Islet of Langerhans (tissue), 1 donor: ENCODE data around the gene VKORC1.

Experiments
- FAIRE-seq: peaks from one replicate; lab custom pipeline; 2011; peaks lifted over from hg19 to GRCh38; lab: Jason Lieb, UNC

The VKORC1 gene

DNA sequence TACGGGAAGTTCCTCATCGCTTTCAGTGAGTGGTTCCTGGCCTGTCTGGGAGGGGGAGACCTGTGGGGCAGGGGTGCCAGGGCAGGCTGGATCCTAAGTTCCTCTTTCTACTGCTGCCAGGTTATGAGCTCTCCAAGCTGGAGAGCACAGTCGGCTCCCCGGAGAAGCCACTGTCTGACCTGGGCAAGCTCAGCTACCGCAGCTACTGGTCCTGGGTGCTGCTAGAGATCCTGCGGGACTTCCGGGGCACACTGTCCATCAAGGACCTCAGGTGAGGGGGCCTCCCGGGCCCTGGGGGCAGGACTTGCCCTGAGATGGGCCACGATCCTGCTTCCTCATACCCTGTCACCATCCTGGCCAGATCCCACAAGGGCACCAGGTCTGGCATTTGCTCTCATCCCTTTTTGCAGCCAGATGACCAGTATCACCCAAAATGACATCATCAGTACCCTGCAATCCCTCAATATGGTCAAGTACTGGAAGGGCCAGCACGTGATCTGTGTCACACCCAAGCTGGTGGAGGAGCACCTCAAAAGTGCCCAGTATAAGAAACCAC lies 35.8 kb upstream of the VKORC1 start:
- no peak for FAIRE-seq

DNA sequence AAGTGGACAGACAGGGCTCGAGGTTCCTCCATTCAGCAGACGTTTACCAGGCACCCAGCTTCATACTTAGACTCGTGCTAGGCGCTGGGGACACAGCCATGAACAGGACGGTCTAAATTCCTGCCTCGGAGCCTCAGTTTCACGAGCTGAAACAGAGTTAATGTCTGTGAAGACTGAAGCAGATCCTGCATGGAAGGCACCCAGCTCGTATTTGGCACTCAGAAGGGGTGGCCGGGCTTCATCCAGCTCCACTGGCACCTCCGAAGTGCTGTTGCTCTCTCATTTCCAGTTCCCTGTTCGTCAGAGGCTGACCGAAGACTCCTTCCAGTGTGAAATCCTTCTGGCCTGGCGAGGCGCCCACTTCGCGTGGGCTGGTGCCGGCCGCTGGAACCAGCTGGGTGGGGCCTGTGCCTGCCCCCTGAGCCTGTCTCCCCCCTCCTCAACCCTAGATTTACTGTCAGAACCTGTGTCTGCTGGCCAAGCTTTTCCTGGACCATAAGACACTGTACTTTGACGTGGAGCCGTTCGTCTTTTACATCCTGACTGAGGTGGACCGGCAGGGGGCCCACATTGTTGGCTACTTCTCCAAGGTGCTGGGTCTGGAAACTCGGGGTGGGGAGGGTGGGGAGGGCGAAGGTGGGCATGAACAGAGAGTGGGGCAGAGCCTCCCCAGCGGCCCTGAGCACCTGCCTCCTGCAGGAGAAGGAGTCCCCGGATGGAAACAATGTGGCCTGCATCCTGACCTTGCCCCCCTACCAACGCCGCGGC lies 35.2 kb upstream of the VKORC1 start:
- FAIRE-seq = no peak

DNA sequence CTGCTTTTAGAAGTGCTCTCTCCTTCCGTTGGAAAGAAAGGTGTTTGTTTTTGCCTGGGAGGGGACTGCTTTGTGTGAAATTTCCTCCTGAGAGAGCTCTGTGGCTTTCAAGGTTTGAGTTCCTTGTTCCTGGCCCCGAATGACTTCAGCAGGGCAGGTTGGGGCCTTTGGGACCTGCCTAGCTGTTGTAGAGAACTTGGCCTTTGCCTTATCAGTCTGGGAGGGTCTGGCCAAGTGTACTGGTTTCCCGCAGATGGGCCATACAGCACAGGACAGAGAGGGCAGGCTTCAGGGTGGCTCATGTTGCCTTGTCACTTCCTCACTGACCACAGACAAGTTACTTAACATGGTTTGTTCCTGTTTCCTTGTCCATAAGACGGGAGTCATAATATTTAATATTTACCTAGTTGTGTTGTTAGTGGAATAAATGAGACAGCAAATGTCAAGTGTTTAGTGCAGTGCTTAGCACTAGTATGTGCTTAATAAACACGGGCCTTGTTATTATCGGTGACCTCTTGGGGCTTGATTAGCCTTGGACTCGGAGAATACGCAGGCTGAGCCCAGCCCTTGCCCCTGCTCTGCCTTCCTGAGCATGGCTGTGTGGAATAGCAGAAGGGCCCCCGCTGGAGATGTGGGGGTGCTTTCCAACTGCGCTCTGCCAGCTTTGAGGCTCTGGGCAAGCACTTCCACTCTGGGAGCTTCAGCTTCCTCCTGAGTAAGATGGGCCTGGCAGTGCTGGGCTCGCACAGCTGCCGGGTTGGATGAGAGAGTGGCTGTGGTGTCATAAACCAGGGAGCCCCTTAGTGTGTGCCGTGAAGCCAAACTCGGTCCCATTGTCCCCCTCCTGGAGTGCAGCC lies 34.3 kb upstream of the VKORC1 start:
- FAIRE-seq = no peak

DNA sequence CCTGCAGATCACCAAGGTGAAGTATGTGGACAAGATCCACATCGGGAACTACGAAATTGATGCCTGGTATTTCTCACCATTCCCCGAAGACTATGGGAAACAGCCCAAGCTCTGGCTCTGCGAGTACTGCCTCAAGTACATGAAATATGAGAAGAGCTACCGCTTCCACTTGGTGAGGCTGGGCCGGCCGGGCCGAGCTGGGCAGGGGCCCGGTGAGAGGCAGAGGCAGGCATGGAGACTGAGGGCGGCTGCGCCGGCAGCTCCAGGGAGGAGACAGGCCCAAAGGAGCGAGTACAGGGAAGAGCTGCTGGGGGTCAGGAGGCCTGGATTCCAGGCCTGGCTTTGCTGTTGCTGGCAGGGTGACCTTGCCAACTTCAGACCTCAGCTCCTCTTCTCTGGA lies 32.6 kb upstream of the VKORC1 start:
- FAIRE-seq = no peak

DNA sequence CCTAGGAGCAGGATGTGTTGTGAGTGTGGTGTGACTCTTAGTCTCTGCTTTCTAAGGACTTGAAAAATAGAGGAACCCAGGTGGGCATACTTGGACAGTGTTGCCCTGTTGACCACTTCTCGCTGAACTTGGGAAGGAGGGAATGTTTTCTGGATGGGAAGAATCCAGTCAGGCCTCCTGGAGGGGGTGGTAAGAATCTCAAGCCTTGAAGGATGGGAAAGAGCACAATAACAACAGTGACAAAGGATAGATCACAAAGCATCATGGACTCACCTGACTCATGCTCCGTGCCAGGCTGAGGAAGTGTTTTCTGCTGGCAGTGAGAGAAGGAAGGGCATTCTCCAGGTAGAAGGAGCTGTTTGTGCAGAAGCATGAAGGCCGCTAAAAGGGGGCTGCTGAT lies 31.2 kb upstream of the VKORC1 start:
- FAIRE-seq = no peak

DNA sequence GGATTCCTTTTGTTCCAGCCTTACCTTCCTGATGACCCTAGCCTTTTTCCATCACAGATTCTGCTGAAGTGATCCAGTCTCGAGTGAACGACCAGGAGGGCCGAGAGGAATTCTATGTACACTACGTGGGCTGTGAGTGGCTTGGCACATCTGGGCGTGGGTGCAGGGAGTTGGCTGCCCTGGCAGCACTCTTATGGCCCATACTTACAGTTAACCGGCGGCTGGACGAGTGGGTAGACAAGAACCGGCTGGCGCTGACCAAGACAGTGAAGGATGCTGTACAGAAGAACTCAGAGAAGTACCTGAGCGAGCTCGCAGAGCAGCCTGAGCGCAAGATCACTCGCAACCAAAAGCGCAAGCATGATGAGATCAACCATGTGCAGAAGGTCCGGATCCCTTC lies 25.5 kb upstream of the VKORC1 start:
- no peak for FAIRE-seq

DNA sequence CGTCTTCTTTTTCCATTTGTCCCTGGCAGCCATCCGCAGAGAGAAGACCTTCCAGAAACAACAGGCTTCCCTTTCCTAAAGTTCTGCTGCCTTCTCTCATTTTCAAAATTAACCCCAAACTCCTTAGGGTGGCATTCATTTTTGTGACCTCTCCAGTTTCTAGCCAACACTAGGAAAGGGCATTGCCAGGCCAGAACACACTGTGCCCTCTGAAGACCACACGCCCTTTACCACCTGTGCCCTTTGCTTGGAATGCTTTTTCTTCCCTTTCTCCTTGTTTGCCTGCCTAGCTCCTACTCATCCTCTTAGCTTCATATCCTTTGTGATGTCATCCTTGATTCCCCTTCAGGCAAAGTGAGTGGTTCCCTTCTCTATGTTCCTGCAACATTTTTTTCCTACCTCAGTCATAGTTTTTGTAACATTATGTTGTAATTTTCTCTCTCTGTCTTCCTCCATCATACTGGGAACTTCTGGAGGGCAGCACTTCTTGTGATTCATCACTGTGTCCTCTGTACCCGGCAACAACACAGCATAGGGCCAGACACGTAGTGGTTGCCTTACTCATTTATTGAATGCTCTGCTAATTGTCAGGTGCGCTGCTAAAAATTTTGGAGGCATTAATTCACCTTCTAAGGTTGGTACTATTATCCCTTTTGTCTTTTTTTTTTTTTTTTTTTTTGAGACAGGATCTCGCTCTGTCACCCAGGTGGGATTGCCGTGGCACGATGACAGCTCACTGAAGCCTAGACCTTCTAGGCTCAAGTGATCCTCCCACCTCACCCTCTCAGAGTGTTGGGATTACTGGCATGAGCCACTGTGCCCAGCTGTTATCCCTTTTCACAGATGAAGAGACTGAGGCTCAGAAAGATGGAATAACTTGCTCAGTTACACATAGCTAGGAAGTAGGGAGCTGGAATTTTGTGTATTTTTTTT lies 23.9 kb upstream of the VKORC1 start:
- FAIRE-seq = no peak

DNA sequence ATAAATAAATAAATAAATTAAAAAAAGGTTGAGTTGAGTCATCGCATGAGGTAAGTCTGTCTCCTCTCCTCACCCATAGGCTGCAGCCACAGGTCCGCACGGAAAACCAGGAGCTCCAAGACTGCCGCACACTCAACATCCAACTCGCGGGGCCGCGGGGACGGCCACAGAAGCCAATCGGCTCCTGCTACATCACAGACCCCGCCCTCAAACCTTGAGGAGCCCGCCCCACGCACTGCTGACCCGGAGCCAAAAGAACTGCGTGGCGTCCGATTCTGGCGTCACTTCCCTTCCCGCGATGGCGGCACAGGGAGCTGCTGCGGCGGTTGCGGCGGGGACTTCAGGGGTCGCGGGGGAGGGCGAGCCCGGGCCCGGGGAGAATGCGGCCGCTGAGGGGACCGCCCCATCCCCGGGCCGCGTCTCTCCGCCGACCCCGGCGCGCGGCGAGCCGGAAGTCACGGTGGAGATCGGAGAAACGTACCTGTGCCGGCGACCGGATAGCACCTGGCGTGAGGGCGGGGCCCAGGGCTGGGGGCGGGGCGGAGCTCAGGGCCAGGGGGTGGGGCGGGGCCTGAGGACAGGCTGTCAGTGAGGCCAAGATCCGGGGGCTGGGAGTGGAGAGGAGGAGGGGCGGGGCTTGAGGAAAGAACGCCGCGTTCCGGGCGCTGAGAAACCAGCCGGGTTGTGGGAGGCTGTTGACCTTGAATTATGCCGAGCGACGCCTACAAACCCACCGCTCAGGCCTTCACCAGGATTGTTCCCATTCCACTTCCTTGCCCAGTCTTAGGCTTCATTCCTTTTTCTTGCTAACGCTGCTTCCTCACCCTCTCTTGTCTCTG lies 23.0 kb upstream of the VKORC1 start, which contains the start of gene KAT8:
Gene KAT8, plus strand, starts transcription at position 281 of the 839 bp plus-strand sequence. Its CDS starts 18 bp downstream, at position 299.
- peak; percentile 13 for FAIRE-seq

DNA sequence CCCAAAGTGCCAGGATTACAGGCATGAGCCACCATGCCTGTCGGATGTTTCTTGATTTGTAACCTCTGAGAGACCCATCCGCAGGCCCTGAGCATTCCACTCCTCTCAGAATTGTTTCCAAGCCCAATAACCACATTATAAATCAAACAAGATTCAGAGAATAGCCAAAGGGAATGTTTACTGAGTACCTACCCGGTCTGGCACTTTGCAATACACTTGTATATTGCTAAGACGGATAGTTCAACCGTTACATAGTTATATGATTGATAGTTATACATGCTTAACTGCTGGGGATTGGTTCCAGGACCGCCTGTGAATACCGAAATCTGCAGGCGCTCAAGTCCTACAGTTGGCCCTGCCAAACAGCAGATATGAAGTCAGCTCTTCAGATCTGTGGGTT lies 19.9 kb upstream of the VKORC1 start:
- no peak for FAIRE-seq

DNA sequence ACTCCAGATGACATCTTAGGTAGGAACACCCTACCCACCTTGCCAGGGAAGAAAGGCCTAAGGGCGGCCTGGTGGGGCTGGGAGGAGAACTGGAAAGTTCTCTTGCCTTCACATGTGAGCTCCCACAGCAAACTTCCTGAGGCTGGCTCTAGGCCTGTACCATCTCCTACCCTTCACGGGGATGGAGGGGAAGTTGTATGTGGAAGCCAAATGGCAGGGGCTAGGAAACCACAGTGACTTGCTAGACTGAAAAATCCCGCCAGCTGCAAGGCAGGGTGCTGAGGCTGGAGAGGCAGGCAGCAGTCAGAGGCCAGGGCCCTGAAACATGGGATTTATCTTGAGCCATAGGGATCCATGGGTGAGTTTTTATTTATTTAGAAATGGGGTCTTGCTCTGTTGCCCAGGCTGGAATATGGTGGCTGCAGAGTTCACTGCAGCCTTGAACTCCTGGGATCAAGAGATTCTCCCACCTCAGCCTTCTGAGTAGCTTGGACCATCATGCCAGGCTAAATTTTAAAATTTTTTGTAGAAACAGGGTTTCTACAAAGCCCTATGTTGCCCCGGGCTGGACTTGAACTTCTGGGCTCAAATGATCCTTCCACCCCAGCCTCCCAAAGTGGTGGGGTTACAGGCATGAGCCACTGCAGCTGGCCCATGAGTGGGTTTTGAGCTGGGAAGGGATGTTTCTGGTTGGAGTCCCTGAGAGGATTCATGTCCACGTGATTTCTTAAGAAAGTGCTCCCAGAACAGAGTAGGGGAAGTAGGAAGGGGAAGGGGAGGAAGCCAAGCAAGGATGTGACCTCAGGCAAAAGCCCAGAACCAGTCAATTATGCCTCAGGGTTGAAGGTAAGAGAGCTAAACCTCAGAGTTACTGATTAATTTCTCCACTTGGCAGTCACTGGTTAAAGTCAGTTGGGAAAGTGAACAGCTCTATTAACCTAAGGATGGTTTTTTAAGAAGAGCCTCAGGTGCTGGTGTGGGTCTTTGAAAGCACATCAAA lies 18.8 kb upstream of the VKORC1 start:
- no peak for FAIRE-seq

DNA sequence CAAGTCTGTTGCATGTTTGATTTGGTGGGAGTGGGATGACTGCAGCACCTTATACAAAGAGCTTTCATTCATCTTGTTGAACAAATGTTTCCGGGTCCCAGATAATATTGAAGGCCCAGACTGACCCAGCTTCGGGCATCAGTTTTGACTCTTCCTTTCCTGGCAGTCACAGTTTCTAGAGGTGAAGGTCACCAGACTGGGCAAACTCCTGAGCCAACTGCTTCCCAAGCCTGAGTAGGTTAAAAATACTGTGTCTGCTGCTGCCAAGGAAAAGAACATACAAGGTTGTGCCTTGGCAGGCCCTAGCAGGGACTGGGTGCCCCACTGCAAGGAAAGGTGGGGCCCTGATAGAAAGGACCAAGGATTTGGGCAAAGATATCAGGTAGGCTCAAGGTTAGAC lies 18.1 kb upstream of the VKORC1 start:
- FAIRE-seq = no peak

DNA sequence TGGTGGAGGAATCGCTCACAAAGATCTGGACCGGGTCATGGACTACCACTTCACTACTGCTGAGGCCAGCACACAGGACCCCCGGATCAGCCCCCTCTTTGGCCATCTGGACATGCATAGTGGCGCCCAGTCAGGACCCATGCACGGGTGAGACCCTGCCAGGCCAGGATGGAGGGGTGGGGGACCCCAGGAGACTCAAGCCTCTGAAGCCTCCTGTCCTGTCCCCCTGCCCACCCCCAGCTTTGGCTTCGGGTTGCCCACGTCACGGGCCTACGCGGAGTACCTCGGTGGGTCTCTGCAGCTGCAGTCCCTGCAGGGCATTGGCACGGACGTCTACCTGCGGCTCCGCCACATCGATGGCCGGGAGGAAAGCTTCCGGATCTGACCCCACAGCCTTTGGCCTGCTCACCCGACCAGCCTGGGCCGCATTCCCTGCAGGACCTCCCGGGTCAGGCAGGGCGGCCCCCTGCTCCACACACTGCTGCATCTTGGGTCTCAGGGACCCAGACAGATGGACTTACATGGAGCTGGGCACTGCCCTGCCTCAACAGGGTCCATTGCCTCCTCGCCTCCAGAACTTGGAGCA lies 17.4 kb upstream of the VKORC1 start:
- no peak for FAIRE-seq

DNA sequence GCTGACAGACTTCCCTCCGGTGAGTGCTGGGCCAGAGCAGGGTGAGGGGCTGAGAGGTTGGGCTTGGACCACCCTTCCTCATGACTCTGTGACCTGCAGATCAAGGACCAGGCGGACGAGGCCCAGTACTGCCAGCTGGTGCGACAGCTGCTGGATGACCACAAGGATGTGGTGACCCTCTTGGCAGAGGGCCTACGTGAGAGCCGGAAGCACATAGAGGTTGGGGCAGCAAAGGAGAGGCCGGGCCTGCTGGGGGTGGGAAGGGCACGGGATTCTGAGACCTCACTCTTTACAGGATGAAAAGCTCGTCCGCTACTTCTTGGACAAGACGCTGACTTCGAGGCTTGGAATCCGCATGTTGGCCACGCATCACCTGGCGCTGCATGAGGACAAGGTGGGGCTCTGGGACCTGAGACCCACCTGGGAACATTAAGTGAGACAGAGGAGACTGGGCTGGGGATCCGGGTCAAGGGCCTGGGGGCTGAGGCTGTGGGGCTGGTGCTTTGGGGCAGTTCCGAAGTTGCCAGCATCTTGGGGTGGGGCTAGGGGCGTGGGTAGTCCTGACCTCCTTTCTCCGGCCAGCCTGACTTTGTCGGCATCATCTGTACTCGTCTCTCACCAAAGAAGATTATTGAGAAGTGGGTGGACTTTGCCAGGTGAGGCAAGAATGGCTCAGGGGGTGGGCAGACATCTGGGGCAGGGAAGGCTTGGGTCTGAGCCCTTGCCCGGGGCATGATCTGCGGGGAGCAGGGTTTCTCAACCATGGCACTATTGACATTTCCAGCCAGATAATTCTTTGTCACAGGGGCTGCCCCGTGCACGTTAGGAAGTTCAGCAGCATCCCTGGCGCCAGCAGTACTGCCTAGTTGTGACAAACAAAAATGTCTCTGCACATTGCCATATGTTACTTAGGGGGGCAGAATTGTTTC lies 15.8 kb upstream of the VKORC1 start:
- no peak for FAIRE-seq

DNA sequence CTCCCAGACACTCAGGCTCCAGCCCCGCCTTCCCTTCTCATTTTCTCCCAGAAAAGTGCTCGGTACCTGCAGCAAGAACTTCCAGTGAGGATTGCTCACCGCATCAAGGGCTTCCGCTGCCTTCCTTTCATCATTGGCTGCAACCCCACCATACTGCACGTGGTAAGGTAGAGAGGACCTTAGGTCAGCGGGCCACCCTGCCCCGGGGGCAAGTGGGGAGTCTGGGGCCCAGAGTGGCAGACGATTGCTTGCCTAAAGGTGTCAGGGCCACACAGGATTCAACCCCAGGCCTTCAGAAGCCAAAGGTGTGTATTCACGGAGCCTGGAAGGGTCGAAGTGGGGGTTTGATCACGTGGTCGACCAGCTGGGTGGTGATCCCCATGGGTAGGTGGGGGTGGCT lies 15.0 kb upstream of the VKORC1 start:
- FAIRE-seq = no peak

DNA sequence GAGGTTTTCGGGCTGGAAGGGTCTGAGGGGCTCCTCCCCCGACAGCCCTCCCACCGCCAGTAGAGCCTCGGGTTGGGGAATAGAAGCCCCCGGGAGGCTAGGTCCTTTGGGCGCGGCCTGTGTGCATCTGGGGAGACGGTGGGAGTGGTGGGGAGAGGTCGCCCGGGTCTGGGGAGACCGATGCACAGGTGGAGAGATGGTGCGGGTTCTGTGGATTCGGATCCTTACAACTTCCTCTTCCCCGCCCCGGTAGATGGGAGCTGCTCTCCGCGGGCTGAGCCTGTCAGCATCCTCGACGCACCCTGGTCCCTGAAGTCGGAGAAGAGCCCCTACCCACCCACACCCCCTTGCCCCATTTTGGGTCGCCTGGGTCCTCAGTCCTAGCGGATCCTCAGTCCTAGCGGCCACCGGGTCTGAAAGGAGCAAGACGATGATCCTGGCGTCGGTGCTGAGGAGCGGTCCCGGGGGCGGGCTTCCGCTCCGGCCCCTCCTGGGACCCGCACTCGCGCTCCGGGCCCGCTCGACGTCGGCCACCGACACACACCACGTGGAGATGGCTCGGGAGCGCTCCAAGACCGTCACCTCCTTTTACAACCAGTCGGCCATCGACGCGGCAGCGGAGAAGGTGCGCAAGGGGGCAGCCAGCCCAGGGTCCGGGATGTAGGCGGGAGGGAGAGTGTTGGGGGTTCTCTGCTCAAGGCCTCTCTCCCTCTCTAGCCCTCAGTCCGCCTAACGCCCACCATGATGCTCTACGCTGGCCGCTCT lies 14.4 kb upstream of the VKORC1 start:
- FAIRE-seq = no peak

DNA sequence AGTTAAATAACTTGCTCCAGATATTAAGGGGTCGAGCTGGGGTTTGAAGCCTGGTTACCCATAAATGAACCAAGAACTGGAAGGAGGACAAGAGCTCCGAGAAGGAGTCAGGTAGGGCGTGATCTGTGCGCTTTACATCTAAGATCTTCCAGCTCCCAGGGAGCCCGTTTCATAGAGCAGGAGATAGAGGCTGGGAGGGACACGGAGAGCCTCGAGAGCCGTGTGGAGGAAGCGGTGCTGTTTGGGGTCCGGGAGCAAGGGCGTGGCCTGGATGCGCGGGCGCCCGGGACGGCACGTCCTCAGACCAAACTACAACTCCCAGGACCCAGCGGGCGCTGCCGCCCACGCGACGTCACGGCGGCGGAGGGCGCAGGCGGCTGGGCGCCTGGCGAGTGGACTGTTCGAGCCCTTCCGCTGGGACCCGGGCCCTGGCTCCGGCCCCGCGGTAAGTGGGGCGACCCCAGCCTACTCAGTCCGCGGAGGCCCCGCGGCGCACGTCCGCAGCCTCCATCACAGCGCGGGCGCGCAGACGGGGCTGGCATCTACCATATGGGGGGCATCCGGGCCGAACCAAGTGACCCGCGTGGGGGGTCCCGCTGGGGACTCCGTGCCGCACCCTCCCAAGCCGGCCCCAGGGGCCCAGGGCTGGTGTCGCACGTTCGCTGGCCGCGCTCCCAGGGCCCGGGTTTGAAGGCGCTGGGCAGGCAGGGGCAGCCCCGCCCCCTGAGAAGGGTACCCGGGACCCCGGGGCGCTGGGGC lies 13.6 kb upstream of the VKORC1 start, which contains the start of gene BCKDK:
Gene BCKDK, plus strand, starts transcription at position 352 of the 759 bp plus-strand sequence. CDS start 838 bp downstream, outside the sequence.
- FAIRE-seq = no peak

DNA sequence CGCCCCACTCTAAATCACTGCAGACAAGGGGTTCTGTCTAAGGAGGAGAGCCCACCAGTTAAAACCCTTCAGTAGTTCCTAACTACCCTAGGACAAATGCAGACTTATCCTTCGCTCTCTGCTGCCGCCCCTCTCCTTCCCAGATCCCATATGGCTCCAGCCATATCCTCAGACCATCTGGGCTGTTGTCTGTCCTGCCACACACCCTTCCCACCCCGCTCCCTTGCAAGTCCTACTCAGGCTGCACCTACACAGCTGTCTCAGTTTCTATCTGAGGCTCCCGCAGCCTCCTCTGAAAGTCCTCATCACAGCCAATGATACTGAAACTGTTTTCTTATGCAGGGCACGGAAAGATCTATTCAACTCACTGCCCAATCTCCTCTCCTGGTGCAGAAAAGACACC lies 12.9 kb upstream of the VKORC1 start:
- no peak for FAIRE-seq
